DND-41 (cell line): Measurements from ENCODE around the gene NELFE.
"Not testable (repeated sequence)": the region's sequence is repeated elsewhere in the genome, so short reads cannot be mapped to it uniquely, and the experiment has no call there.

Experiments used
- ATAC-seq: fragments of 200-7000 bp; cut with Tn5 transposase; 3 replicates; pipeline ENCODE4 v1.9.1; 2021; ENCODE audit warnings: low read depth; ENCODE audit not compliant: insufficient read depth
- DNase-seq: peaks from one replicate; pipeline ENCODE4 v3.0.0-alpha.2; 2020
- H2AFZ ChIP-seq: 2 replicates; pipeline ENCODE4 v1.6.0; 2012; ENCODE audit warnings: low read depth, low read length
- H3K27ac ChIP-seq: 2 replicates; pipeline ENCODE4 v1.5.1; 2012; ENCODE audit warnings: low read length, inconsistent platforms
- H3K27me3 ChIP-seq: fragments of 200-600 bp; sonication (generic); 2 replicates; pipeline ENCODE4 v1.6.0; 2012; ENCODE audit warnings: low read length, mild to moderate bottlenecking, inconsistent platforms; ENCODE audit not compliant: insufficient read depth, poor library complexity
- H3K36me3 ChIP-seq: 2 replicates; pipeline ENCODE4 v1.5.1; 2012; ENCODE audit warnings: low read length, inconsistent platforms; ENCODE audit not compliant: insufficient read depth
- H3K4me1 ChIP-seq: 2 replicates; pipeline ENCODE4 v1.5.1; 2012; ENCODE audit warnings: mild to moderate bottlenecking, low read length; ENCODE audit not compliant: insufficient read depth
- H3K4me2 ChIP-seq: 2 replicates; pipeline ENCODE4 v1.6.0; 2012; ENCODE audit warnings: mild to moderate bottlenecking, moderate library complexity, low read length, inconsistent platforms; ENCODE audit not compliant: insufficient read depth
- H3K4me3 ChIP-seq, 2 experiments: fragments of 200-600 bp in 1 of 2; shearing (Covaris generic) in 1 of 2; 2 replicates each; pipeline ENCODE4 v1.5.1; 2012 to 2016; ENCODE audit warnings: inconsistent platforms in 2 of 2, low read length in 2 of 2, mild to moderate bottlenecking in 2 of 2, low read depth in 1 of 2, moderate library complexity in 1 of 2
- H3K79me2 ChIP-seq: 2 replicates; pipeline ENCODE4 v1.6.0; 2012; ENCODE audit warnings: low read length, inconsistent platforms; ENCODE audit not compliant: insufficient read depth
- H3K9ac ChIP-seq: 2 replicates; pipeline ENCODE4 v1.6.0; 2012; ENCODE audit warnings: low read depth, mild to moderate bottlenecking, inconsistent platforms, low read length, moderate library complexity
- H3K9me3 ChIP-seq: 2 replicates; pipeline ENCODE4 v1.5.1; 2012; ENCODE audit warnings: low read length, moderate library complexity, mild to moderate bottlenecking, inconsistent platforms; ENCODE audit not compliant: insufficient read depth, severe bottlenecking
- H4K20me1 ChIP-seq: 2 replicates; pipeline ENCODE4 v1.6.0; 2012; ENCODE audit warnings: low read length; ENCODE audit not compliant: insufficient read depth
- EZH2 ChIP-seq: IDR thresholded peaks from 3 replicates; pipeline ENCODE4 v1.6.1; 2012; ENCODE audit warnings: borderline replicate concordance, low read depth, mild to moderate bottlenecking, moderate library complexity, low read length, inconsistent platforms; ENCODE audit not compliant: severe bottlenecking
- TF ChIP-seq, protein P1 (sequence below): IDR thresholded peaks from 2 replicates; pipeline ENCODE4 v1.5.1; 2012; ENCODE audit warnings: borderline replicate concordance, low read length, moderate library complexity, mild to moderate bottlenecking; ENCODE audit not compliant: poor library complexity, severe bottlenecking; ENCODE audit errors: extremely low read depth

NELFE gene

GRCh38 chr6:31915756-31916155 is 43.0 kb downstream of the NELFE start:
- Histone ChIP-seq H3K4me2 (no peak overlapping the region), H3K79me2 (no peaks in the 10 kb centered on the region), H3K27ac (no peak overlapping the region), H3K27me3 (no peaks in the 10 kb centered on the region), H3K36me3 (no peaks in the 10 kb centered on the region), H3K9ac (no peak overlapping the region), H3K9me3 (no peaks in the 10 kb centered on the region), H4K20me1 (no peaks in the 10 kb centered on the region), H3K4me1 (no peaks in the 10 kb centered on the region), H3K4me3 (no peak overlapping the region), H2AFZ (no peak overlapping the region)
- ATAC-seq (no peak), DNase-seq (no peak)
- no peak for TF ChIP-seq EZH2
- TF ChIP-seq, protein P1, sequence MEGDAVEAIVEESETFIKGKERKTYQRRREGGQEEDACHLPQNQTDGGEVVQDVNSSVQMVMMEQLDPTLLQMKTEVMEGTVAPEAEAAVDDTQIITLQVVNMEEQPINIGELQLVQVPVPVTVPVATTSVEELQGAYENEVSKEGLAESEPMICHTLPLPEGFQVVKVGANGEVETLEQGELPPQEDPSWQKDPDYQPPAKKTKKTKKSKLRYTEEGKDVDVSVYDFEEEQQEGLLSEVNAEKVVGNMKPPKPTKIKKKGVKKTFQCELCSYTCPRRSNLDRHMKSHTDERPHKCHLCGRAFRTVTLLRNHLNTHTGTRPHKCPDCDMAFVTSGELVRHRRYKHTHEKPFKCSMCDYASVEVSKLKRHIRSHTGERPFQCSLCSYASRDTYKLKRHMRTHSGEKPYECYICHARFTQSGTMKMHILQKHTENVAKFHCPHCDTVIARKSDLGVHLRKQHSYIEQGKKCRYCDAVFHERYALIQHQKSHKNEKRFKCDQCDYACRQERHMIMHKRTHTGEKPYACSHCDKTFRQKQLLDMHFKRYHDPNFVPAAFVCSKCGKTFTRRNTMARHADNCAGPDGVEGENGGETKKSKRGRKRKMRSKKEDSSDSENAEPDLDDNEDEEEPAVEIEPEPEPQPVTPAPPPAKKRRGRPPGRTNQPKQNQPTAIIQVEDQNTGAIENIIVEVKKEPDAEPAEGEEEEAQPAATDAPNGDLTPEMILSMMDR: no peak

DNA sequence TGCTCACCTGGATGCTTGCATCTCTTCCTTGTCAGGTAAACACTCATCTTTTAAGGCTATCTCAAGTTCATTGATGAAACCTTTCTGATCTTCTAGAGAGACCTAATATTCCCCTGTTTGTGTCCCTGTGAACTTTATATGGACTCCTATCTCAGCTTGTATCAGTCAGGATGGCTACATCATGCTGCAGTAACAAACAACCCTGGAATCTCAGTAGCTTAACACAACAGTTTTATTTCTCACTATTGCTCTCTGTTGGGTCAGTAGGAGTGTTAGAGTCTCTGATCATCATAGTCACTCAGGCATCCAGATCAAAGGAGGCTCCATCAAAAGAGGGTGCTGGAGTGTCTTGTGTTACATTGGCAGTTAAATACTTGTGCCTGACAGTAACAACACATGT is 43.4 kb downstream of the NELFE start:
- no peak overlapping the region for H3K4me2 ChIP-seq
- H3K79me2 ChIP-seq: no peaks in the 10 kb centered on the region
- H3K4me3 ChIP-seq: no peak overlapping the region
- H4K20me1 ChIP-seq: no peaks in the 10 kb centered on the region
- no peaks in the 10 kb centered on the region for H3K4me1 ChIP-seq
- H3K9ac ChIP-seq: no peak overlapping the region
- no peak overlapping the region for H3K27ac ChIP-seq
- no peaks in the 10 kb centered on the region for H3K27me3 ChIP-seq
- TF ChIP-seq, protein P1: no peak
- TF ChIP-seq EZH2: no peak
- no peak for ATAC-seq
- no peaks in the 10 kb centered on the region for H3K9me3 ChIP-seq
- no peak overlapping the region for H2AFZ ChIP-seq
- no peak for DNase-seq
- H3K36me3 ChIP-seq: no peaks in the 10 kb centered on the region

GRCh38 chr6:31911826-31912585 is 46.8 kb downstream of the NELFE start:
- H4K20me1 ChIP-seq: no peaks in the 10 kb centered on the region
- H3K9me3 ChIP-seq: no peaks in the 10 kb centered on the region
- H3K27me3 ChIP-seq: no peaks in the 10 kb centered on the region
- H3K79me2 ChIP-seq: no peaks in the 10 kb centered on the region
- no peak overlapping the region for H3K4me2 ChIP-seq
- TF ChIP-seq EZH2: no peak
- TF ChIP-seq, protein P1: no peak
- H2AFZ ChIP-seq: no peak overlapping the region
- no peak overlapping the region for H3K9ac ChIP-seq
- H3K4me3 ChIP-seq: no peak overlapping the region
- no peaks in the 10 kb centered on the region for H3K36me3 ChIP-seq
- no peaks in the 10 kb centered on the region for H3K4me1 ChIP-seq
- ATAC-seq (no peak), DNase-seq (no peak)
- no peak overlapping the region for H3K27ac ChIP-seq

- not testable (repeated sequence) for H3K27me3 ChIP-seq, H2AFZ ChIP-seq, H4K20me1 ChIP-seq, H3K36me3 ChIP-seq, DNase-seq, H3K9me3 ChIP-seq, H3K79me2 ChIP-seq, H3K9ac ChIP-seq, H3K4me2 ChIP-seq, H3K4me1 ChIP-seq, H3K4me3 ChIP-seq, ATAC-seq, H3K27ac ChIP-seq
These were observed 49.5 kb downstream of the NELFE start for GRCh38 chr6:31909298-31909697.
